Retinal pigment epithelial cell (primary cell): Measurements from ENCODE around the gene POT1.

Source experiments
- DNase-seq: peaks from one replicate; pipeline ENCODE4 v3.0.0-alpha.2; 2010; ENCODE audit warnings: low read depth
- H3K4me3 ChIP-seq: 2 replicates; pipeline ENCODE4 v1.5.1; 2011; ENCODE audit warnings: mild to moderate bottlenecking, low read length, control low read depth, moderate library complexity
- CTCF ChIP-seq: conservative IDR thresholded peaks from 2 replicates; pipeline ENCODE4 v1.5.1; 2011; ENCODE audit warnings: low read depth, low read length, control low read depth, inconsistent platforms

The POT1 gene

GRCh38 chr7:124912972-124913371, 16.7 kb downstream of the POT1 start:
- H3K4me3 ChIP-seq, result no peak overlapping the region
- DNase-seq, result no peak
- no peak for TF ChIP-seq CTCF

DNA sequence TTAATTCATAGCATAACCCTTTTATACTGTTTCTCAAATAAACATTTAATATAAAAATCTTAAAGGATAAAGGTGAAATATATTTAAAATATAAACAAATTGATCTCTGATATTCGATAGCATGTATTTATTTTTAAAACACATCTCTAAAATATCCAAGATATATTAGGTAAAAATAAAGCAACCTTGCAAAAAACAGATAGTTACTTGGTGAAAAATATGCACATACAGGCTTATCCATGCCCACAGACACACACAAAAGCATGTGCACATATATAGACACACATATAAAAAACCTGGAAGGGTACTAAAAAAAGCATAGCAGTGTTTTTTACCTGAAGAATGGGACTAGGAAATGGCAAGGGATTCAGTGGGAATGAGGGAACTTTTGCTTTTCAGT, 19.8 kb downstream of the POT1 start:
- TF ChIP-seq CTCF, result no peak
- no peak for DNase-seq
- H3K4me3 ChIP-seq, result no peak overlapping the region

- H3K4me3 ChIP-seq, result no peak overlapping the region
- TF ChIP-seq CTCF, result no peak
- DNase-seq, result no peak
Measured at GRCh38 chr7:124908259-124908658, 21.4 kb downstream of the POT1 start.

DNA sequence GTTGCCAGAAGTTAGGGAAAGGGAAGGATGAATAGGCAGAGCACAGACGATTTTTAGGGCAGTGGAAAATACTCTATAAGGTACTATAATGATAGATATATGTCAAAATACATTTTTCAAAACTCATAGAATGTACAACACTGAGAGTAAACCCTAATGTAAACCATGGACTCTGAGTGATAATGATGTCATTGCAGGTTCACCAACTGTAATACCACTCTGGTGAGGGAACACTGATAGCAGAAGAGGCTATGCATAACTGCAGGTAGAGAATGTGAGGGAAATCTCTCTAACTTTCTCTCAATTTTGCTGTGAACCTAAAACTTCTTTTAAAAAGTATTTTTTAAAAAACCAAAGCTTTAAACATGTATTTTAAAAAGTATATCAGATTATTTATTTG, 22.1 kb downstream of the POT1 start:
- no peak overlapping the region for H3K4me3 ChIP-seq
- no peak for TF ChIP-seq CTCF
- no peak for DNase-seq

DNA sequence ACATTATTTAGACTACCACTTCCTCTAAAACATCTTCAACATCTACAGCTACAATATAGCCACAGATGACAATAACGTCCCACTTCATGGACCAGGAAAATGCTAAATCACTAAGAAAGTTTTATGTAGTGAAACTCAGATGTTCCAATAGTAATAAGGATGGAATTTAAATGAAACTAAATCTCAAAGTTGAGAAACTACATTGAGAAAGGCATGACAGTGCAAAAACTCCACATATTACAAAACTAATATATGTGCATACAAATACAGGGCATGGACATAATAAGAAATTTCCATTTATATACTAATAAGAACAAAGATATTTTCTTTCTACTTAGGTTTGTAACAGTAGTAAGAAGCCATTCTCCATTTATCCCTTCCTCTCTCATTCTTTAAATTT, 31.1 kb downstream of the POT1 start:
- DNase-seq, result no peak
- no peak for TF ChIP-seq CTCF
- no peak overlapping the region for H3K4me3 ChIP-seq

- no peak for DNase-seq
- no peak for TF ChIP-seq CTCF
- no peak overlapping the region for H3K4me3 ChIP-seq
Measured at GRCh38 chr7:124896001-124896400, 33.6 kb downstream of the POT1 start.

DNA sequence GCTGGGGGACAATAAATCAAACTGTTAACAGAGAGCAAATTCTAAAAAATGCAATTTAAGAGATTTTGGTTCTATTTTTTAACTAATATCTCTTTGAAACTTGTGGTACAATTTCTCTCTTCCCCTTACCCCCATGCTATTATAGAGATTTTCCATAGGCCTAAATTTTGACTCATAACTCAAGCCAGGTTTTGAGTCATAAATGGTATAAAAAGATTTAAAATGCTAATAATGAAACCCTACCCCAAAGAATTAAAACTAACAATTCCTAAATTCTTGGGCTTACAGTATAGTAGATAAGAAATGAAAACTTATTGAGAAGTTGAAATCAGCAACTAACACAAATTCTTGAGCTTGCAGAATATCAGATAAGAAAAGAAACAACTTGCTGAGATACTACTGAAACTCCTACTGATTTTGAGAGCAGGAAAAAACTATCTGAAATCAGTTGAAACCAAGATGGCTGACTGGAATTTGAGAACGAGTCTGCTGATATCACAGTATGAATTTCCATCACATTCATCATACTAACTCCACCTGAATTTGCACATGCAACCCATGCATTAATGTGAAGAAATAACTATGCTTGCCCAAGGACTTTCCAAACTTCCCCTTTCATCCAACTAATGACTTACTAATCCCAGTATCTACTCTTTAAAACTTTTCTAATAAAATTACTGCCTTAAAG, 36.3 kb downstream of the POT1 start:
- no peak for TF ChIP-seq CTCF
- no peak overlapping the region for H3K4me3 ChIP-seq
- no peak for DNase-seq
